HCT116 (cell line): ENCODE measurements around the gene IGSF9.

Source experiments
- ELF1 ChIP-seq: IDR thresholded peaks from 2 replicates; pipeline ENCODE4 v1.6.1; 2012; ENCODE audit warnings: low read depth, borderline replicate concordance
- POLR2A ChIP-seq: IDR thresholded peaks from 2 replicates; pipeline ENCODE4 v1.7.0; 2011; ENCODE audit warnings: borderline replicate concordance; ENCODE audit not compliant: insufficient read depth, insufficient read length; ENCODE audit errors: extremely low read depth
- POLR2AphosphoS5 ChIP-seq: IDR thresholded peaks from 2 replicates; pipeline ENCODE4 v1.6.1; 2011; ENCODE audit warnings: mild to moderate bottlenecking, low read depth, low read length, moderate library complexity
- TCF7L2 ChIP-seq: IDR thresholded peaks from 2 replicates; pipeline ENCODE4 v1.7.0; 2011; ENCODE audit warnings: borderline replicate concordance, inconsistent platforms; ENCODE audit not compliant: insufficient read depth, insufficient read length; ENCODE audit errors: extremely low read depth

GRCh38 chr1:159946242-159947187 is 1.1 kb upstream of the IGSF9 start:
- TF ChIP-seq ELF1 (no peak), POLR2AphosphoS5 (no peak), TCF7L2 (no peak), POLR2A (no peak)
